Inferior parietal cortex (tissue), 1 donor: ENCODE data around the gene RCOR1.
"Not testable (repeated sequence)": the region's sequence is repeated elsewhere in the genome, so short reads cannot be mapped to it uniquely, and the experiment has no call there.

Source experiments
- DNase-seq: peaks from one replicate; pipeline ENCODE4 v3.0.0-alpha.2; 2016; ENCODE audit errors: extremely low spot score

Gene RCOR1

DNA sequence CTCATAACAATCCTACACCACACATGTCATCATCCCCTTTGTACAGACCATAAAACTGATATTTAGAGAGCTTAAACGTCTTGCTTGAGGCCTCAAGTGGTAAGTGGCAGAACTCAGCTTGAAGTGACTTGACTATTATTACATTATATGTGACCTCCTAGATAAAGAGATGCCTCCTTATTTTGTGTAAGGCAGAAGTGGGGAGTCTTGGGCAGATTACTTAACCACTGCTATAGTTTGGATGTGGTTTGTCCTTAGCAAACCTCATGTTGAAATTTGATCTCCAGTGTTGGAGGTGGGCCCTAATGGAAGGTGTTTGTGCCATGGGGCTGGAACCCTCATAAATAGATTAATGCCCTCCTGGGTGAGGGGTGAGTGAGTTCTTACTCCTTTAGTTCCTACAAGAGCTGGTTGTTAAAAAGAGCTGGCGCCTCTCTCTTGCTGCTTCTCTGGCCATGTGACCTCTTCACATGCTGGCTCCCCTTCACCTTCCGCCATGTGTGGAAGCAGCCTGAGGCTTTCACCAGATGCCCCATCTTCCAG lies 37.4 kb downstream of the RCOR1 start:
- no peak for DNase-seq

DNA sequence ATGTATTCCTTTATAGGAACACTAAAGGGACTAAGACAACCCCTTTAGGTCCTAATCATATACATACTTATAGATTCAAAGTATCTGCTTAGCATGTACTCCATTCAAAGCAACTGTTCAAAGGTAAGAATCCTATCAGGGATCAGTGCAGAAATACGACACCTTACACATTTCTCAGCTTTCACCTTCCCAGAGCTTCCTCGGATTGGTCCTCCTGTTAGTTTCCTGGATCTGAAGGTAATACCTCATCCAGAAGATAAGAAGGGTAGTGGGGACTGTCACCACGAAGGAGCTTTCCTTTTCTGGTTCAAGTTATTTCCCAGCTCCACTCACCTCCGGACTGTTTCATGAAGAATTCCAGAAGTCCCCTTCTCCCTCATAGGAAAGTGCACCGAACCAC lies 38.0 kb downstream of the RCOR1 start:
- DNase-seq, result no peak

DNA sequence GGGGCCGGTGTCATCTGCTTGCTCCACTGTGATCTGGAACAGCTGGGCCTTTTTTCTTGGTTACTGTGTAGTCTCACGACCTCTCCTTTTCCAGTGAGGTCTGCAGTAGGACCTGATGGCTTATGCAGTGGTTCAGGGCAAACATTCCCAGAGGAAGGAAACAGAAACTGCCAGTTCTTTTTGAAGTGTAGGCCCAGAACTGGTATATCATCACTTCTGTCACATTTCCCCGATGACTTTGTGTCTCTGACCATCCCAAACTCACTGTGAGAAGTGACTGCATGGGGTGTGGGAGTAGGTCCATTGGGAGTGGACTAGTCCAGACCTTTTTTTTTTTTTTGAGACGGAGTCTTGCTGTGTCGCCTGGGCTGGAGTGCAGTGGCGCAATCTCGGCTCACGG lies 38.4 kb downstream of the RCOR1 start:
- no peak for DNase-seq

DNA sequence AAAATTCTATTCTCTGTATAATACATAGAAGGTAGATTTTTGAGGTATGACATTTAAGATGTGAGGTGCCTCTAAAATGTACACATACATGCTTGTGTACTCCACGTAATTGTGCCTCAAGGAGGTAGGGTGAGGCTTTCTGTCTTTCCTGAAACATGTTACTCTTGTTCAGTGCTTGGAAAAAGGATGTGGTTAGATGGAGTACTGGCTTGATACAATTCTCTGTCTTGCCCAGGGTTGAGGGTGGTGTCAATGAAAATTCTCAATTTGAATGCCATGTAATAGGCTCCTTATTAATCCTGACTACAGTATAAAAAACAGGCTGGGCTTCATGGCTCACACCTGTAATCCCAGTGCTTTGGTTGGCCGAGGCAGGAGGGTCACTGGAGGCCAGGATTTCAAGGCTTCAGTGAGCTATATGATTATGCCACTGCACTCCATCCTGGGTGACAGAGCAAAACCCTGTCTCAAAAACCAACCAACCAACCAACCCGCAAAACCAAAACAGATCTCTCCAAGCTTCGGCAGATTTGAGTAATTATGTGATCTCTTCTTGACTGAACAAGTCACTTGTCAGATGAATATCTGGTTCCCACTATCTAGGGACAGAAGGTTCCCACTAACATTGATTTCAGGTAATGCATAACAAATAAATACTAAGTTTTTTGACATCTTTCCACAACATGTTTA lies 41.6 kb downstream of the RCOR1 start:
- no peak for DNase-seq

DNA sequence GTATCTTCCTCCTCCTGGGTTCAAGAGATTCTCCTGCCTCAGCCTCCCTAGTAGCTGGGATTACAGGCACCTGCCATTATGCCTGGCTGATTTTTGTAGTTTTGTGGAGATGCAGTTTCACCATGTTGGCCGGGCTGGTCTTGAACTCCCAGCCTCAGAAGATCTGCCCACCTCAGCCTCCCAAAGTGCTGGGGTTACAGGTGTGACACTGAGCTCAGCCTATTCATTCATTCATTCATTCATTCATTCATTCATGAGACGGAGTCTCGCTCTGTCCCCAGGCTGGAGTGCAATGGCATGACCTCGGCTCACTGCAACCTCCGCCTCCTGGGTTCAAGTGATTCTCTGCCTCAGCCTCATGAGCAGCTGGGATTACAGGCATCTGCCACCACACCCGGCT lies 47.2 kb downstream of the RCOR1 start:
- DNase-seq, result not testable (repeated sequence)

DNA sequence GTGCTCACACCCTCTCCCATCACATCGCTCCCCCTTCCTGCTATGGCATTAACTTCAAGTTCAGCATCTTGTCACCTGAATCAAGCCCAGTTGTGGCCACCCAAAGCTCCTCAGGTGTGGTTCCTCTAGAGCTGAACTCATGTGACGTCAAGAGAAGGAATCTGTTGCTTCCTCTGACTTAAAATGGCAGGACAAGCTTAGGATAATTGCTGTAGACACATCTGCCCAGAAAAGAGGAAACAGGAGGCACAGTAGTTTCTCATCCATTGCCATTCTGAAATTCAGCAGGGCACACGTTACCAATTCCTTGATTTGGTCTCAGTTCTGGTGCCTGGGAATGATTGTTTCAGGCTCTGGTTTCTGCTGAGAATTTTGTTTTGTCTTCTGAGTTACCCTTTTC lies 52.1 kb downstream of the RCOR1 start:
- DNase-seq, result no peak

DNA sequence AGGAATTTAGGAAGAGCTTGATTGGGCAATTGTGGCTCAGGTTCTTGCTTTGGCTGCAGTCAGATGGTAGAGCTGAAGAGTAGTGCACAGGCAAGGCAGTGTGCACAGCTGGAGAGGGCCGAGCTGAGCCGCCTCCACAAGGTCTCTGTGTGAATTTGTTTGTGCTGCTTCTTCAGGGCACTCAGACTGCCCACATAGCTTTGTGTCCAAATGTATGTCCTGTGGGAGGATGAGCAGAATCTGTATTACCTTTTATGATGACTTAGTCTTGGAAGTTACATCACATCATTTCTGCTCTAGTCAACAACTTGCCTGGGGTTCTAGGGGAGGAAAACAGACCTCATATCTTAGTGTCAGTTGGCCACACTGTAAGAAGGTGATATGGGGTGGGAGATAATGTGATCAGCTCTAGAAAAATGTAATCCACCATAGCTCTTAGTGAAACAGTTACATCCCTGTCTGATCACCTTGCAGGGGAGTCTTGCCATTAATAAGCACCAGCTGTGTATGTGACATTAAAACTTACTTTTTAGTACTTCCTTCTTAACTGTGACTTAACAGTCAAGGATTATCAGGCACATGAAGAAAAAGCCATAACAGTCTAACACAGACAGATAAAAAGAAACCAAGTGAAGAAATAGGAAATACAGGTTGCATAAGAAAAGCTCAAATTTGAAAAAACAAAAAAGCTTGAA lies 53.4 kb downstream of the RCOR1 start:
- DNase-seq, result no peak

DNA sequence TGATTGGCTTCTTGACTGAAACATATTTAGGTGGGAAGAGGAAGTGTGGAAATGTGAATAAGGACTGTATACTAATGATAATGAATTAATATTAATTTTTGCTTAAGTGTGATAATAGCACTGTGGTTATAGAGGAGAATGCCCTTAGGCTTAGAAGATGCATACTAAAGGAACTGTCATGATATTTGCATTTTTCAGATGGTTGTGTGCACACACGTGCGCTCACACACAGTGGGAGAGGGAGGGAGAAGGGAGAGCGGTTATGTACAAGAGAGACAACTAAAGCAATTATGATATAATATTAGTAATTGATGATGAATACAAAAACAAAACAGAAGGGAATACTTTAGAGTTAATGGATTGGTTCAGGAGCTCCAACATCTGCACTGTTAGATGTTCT lies 54.2 kb downstream of the RCOR1 start:
- DNase-seq, result no peak

DNA sequence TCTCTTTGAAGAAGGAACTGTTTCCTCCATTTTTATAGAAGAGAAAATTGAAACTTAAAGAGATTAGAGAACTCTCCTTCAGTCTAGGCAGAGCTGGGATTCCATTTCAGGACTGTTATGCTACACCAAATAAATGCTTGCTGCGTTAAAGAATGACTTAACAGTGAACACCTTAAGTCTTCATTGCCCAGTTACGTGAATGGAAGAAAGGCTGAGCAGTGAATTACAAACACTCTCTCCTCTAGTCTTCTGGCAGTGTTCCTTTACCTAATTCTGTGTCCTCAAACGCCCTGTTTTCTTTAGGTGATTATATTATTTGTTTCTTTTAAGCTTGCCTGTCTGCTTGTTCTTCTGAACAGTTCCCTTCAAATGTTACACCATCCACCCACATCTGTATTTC lies 59.7 kb downstream of the RCOR1 start:
- DNase-seq, result no peak

DNA sequence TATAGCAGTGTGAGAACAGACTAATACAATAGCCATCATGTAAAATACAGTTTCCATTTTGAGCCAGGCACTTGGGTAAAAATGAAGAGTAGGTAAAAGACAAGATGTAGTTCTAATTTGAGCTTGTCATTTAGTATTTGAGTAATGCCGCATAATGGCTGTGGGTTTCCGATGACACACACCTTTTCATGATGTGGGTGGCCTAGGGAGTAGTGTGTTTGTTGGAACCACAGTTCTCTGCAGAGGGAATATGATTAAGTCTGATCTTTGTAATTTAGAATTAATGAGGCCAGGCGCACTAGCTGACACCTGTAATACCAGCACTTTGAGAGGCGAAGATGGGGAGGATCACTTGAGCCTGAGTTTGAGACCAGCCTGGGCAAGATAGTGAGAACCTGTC lies 61.8 kb downstream of the RCOR1 start:
- no peak for DNase-seq

DNA sequence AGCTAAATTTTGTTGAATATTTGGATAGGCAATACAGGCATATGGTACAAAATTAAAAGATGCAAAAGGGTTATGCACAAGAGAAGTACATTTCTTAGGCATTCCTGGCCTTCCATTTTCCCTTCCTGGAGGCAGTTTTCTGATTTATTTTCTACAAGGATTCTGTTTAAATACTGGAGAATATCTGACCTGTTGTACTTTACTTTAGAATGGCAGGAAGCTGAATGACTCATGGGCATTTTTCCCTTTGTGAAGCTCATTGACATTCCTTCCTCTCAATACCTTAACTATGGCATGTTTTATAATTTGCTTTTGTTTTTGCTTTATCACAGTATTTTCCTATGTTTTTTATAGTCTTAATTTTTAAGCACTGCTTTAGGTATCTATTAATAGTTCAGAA lies 62.7 kb downstream of the RCOR1 start:
- no peak for DNase-seq

DNA sequence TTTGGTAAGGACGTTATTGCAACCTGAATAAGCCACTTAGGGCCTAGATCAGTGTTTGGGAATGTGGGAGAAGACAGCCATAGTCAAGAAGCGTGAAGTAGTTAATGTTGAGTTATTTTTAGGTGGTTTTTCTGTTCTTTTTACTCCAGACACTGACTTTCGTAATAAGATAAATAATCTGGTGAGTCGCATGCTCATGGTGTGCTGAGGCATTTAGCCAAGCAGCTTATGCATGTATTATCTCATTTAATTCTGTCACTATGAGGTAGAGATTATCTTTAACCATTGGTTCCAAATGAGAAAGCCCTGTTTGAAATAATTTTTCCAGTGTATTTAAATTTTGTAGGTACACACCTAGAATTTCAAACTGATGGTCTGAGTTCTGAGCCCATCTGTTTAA lies 67.3 kb downstream of the RCOR1 start:
- DNase-seq, result no peak

DNA sequence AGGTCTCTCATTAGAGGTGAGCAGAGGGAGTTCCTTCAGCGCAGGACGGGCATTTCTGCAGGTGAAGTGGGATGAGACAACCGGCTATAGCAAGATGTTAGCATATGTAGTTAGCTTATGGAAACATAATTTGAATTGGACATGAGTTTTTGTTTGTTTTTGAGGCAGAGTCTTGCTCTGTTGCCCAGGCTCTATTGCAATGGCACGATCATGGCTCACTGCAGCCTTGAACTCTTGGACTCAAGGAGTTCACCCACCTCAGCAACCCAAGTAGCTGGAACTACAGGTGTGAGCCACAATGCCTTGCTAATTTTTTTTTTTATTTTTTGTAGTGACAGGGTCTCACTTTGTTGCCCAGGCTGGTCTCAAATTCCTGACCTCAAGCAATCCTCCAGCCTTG lies 69.2 kb downstream of the RCOR1 start:
- DNase-seq, result no peak

DNA sequence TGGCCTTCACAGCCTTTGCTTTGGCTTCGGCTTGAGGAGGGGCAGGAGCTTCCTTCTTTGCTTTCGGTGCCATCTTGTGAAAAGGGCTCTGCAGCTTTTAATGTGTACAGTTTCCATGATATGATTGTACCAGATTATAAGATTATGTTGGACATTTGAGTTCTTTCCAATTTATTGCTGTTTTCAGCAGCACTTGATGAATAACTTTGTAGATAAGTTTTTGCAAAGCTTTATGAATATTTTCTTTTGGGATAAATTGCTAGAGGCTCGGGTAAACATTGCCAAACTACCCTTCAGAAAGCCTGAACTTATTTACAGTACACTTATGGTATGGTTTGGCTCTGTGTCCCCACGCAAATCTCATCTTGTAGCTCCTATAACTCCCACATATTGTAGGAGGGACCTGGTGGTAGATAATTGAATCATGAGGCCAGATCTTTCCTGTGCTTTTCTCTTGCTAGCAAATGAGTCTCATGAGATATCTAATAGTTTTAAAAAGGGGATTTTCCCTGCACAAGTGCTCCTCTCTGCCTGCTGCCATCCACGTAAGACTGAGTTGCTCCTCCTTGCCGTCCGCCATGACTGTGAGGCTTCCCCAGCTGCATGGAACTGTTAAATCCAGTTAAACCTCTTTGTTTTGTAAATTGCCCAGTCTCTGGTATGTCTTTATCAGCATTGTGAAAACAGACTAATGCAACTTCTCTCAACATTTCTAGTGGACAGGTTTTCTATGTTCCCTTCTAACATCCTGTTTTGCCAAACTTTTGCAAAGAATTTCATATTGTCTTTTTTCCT lies 70.4 kb downstream of the RCOR1 start:
- no peak for DNase-seq

DNA sequence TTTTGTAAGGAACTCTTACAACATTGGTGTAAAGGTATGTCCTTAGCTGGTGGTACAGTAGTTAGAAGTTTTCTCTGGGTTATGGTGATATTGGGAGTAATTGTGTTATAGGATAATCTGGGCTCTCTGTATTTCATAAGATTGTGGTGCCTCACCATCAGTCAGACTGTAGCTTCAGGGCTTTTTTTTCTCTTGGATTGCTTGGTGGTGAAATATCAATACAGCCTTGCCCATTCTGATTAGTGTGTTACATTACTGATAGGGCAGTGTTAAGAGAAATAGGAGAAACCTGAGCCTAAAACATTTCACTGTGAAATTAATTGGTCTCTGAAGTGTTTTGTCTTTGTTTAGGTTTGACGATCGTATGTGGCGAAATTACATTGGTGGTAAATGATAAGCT lies 71.0 kb downstream of the RCOR1 start:
- DNase-seq, result no peak

DNA sequence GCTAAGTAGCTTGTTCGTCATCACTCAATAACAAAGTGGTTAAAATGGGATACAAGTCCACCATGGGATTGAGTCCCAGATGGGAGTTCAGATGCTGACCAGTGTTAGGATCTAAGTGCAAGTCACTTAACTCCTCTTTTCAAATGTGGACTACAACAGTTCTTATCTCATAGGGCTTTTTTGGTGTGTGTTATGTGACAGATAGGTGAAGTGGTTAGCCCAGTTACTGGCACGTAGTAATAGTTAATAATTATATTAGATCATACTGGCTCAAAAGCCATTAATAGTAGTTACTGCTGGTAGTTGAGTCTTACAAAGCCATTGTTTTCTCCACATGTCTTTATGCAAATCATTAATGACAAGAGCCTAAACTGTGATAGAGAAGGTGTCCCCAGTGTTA lies 73.2 kb downstream of the RCOR1 start:
- no peak for DNase-seq

DNA sequence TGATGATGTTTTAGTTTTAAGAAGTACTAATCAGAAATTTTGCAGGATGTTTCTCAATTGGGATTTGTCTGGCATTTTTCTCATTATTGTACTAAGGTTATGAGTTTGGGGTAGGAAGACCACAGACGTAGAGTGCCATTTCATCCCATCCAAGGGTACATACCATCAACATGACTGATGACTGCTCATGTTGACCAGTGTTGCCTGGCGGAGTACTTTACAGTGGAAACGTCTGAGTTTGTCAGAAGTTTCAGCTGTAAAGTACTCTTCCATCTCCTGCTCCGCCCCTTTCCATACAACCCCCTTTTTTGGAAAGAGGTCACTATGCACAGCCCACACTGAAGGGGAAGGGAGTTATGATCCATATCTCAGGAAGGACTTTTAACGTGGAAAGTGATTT lies 74.2 kb downstream of the RCOR1 start:
- DNase-seq, result no peak

DNA sequence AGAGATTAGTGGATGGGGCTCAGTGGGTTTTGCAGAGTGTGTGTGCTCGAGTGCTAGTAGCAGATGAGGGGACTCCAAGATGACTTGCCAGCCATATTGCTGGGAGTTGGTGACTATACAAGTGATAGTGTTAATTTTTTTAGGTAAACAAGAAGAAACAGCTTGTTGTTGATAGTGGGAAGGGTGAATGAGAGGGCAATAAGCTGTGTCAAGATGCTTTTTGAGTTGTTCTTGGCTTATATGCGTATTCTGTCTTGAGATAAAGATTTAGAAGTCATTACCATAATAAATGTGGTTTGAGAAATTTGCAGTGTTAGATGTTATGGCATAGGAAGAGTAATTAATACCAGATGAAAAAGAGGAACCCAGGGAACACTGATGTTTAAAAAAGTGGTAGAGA lies 75.3 kb downstream of the RCOR1 start:
- DNase-seq, result no peak

DNA sequence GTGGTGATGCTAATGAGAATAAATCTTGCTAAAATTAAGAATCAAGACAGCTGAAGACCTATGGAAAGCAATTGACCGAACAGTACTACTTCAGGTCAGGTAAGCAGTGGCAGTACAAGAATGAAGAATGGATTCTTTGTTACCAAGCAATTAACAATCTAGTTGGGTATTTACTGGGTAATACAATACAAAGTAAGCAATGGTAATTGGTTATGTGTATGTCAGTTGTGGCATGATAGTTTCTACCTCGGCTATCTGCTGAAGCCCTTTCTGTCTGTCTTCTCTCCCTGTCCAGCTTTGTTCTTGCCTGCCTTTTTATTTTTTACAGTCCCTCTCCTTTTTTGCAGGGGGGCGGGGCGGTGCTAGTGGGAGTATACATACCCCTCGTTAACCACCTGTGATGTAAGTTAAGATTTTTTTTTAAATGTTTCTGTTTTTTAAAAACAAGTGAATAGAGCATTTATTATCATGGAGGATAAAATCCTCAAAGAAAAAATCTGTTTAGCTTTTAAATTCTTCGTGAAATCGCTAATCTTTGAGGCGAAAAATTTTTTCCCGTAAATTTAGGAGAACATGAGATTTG lies 75.9 kb downstream of the RCOR1 start:
- DNase-seq, result no peak

DNA sequence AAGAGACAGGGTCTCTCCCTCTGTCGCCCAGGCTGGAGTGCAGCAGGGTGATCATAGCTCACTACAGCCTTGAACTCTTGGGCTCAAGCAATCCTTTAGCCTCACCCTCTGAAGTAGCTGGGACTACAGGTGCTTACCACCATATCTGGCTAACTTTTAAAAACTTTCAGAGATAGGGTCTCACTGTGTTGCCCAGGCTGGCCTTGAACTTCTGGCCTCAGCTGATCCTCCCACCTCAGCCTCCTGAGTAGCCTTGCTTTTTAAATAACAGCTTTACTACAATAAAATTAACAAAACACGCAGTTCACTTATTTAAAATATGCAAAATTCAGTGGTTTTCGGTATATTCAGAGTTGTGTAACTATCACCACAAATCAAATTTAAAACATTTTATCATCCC lies 79.0 kb downstream of the RCOR1 start:
- DNase-seq, result no peak

DNA sequence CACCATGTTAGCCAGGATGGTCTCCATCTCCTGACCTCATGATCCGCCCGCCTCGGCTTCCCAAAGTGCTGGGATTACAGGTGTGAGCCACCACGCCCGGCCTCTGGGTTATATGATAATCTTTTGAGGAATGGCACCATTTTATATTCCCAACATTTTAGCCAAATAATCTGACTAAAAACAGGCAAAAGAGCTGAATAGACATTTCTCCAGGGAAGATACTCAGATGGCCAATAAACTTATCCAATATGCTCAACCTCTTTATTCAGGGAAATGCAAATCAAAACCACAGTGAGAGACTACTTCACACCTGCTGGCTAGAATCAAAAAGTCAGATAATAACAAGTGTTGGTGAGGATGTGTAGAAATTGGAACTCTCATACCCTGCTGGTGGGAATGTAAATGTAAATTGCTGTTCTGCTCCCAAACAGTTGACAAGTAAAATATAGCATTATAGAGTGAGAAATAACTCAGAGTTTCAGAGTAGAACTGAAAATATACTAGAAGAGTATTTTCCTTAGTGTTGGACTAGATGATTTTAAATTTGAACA lies 80.0 kb downstream of the RCOR1 start:
- DNase-seq, result no peak

DNA sequence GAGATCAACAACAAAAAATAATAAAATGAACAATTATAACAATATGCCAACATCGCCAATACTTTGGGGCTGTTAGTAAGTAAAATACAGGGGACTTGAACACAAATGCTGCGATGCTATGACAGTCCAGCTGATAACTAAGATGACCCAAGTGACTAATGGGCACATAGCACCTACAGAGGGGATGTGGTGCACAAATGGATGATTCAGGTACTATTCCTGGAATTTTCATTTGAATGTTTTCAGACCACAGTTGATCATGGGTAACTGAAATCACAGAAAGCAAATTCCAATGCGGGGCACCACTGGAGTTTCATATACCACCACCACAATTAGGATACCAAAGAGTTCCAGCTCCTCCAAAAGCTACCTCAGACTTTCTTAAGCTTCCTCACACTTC lies 82.9 kb downstream of the RCOR1 start:
- no peak for DNase-seq
